HEK293 (cell line): ENCODE data around the gene ETV6.

ENCODE experiments used
- CTCF ChIA-PET: fragments of 350-600 bp; formaldehyde crosslinking; extraction: SDS; loops from one replicate; lab custom pipeline; 2021; ENCODE audit warnings: antibody characterized with exemption; lab: Yijun Ruan, JAX
- POLR2A ChIA-PET: fragments of 300-600 bp; formaldehyde crosslinking; extraction: SDS; loops from one replicate; lab custom pipeline; 2020; ENCODE audit warnings: antibody characterized with exemption, inconsistent platforms; lab: Yijun Ruan, JAX
- H3K27ac ChIP-seq: fragments of 200-500 bp; sonication (Bioruptor generic); 2 replicates; pipeline ENCODE4 v1.5.1; 2014; ENCODE audit warnings: low read depth, low read length, control low read depth, inconsistent platforms; ENCODE audit errors: extremely low read depth
- H3K36me3 ChIP-seq, 2 experiments: fragments of 200-500 bp in 1 of 2; sonication (Bioruptor generic) in 1 of 2; 1 replicate in 1 of 2; 2 replicates in 1 of 2; pipeline ENCODE4 v1.5.1; 2014 to 2017; ENCODE audit warnings: inconsistent platforms in 2 of 2, low read length in 2 of 2; ENCODE audit not compliant: control insufficient read depth in 2 of 2, insufficient read depth in 1 of 2
- H3K4me1 ChIP-seq: fragments of 200-500 bp; sonication (Bioruptor generic); 2 replicates; pipeline ENCODE4 v1.5.1; 2014; ENCODE audit warnings: mild to moderate bottlenecking, low read length, inconsistent platforms; ENCODE audit not compliant: control insufficient read depth, insufficient read depth
- H3K4me3 ChIP-seq: 2 replicates; pipeline ENCODE4 v1.5.1; 2011; ENCODE audit warnings: low read depth, mild to moderate bottlenecking, control low read depth, low read length, moderate library complexity
- H3K9me3 ChIP-seq: fragments of 200-500 bp; sonication (Bioruptor generic); 2 replicates; pipeline ENCODE4 v1.5.1; 2014; ENCODE audit warnings: low read depth, low read length, inconsistent platforms; ENCODE audit not compliant: control insufficient read depth, insufficient read depth
- AEBP2 ChIP-seq: fragments of 450-650 bp; formaldehyde crosslinking; IDR thresholded peaks from 2 replicates; pipeline ENCODE4 v1.5.1; 2016; ENCODE audit warnings: missing biosample characterization, missing genetic modification characterization, borderline replicate concordance
- BCL11B ChIP-seq: fragments of 450-650 bp; formaldehyde crosslinking; IDR thresholded peaks from 2 replicates; pipeline ENCODE4 v1.5.1; 2016; ENCODE audit warnings: low read depth, missing biosample characterization, missing genetic modification characterization
- BCL6B ChIP-seq: fragments of 450-650 bp; formaldehyde crosslinking; IDR thresholded peaks from 2 replicates; pipeline ENCODE4 v1.5.1; 2017; ENCODE audit warnings: missing biosample characterization, missing genetic modification characterization
- GFI1B ChIP-seq: fragments of 450-650 bp; formaldehyde crosslinking; IDR thresholded peaks from 2 replicates; pipeline ENCODE4 v1.5.1; 2016; ENCODE audit warnings: missing biosample characterization, missing genetic modification characterization
- HOXC10 ChIP-seq: sonication (generic); formaldehyde crosslinking; IDR thresholded peaks from 2 replicates; pipeline ENCODE4 v1.8.1; 2023; ENCODE audit warnings: mild to moderate bottlenecking, missing genetic modification reagents
- OVOL3 ChIP-seq: fragments of 450-650 bp; formaldehyde crosslinking; IDR thresholded peaks from 2 replicates; pipeline ENCODE4 v1.5.1; 2016; ENCODE audit warnings: missing biosample characterization, missing genetic modification characterization
- REPIN1 ChIP-seq: fragments of 450-650 bp; formaldehyde crosslinking; IDR thresholded peaks from 2 replicates; pipeline ENCODE4 v1.5.1; 2017; ENCODE audit warnings: missing biosample characterization, missing genetic modification characterization, low read depth
- ZBTB6 ChIP-seq: fragments of 450-650 bp; formaldehyde crosslinking; IDR thresholded peaks from 2 replicates; pipeline ENCODE4 v1.5.1; 2017; ENCODE audit warnings: missing biosample characterization, missing genetic modification characterization
- ZEB2 ChIP-seq: fragments of 450-650 bp; formaldehyde crosslinking; IDR thresholded peaks from 2 replicates; pipeline ENCODE4 v1.5.1; 2016; ENCODE audit warnings: missing biosample characterization, missing genetic modification characterization
- ZFHX2 ChIP-seq: fragments of 450-650 bp; formaldehyde crosslinking; conservative IDR thresholded peaks from 2 replicates; pipeline ENCODE4 v1.5.1; 2016; ENCODE audit warnings: missing biosample characterization, missing genetic modification characterization
- ZIC2 ChIP-seq: fragments of 450-650 bp; formaldehyde crosslinking; IDR thresholded peaks from 2 replicates; pipeline ENCODE4 v1.5.1; 2016; ENCODE audit warnings: missing biosample characterization, missing genetic modification characterization
- ZNF513 ChIP-seq: fragments of 450-650 bp; IDR thresholded peaks from 2 replicates; pipeline ENCODE4 v1.5.1; 2018; ENCODE audit warnings: missing biosample characterization, missing genetic modification characterization
- ZNF548 ChIP-seq: fragments of 450-650 bp; formaldehyde crosslinking; IDR thresholded peaks from 2 replicates; pipeline ENCODE4 v1.5.1; 2016; ENCODE audit warnings: missing biosample characterization, missing genetic modification characterization
- ZNF629 ChIP-seq: fragments of 450-650 bp; formaldehyde crosslinking; IDR thresholded peaks from 2 replicates; pipeline ENCODE4 v1.5.1; 2017; ENCODE audit warnings: missing biosample characterization, missing genetic modification characterization
- ZSCAN30 ChIP-seq: fragments of 450-650 bp; IDR thresholded peaks from 2 replicates; pipeline ENCODE4 v1.5.1; 2018; ENCODE audit warnings: missing biosample characterization, mild to moderate bottlenecking, missing genetic modification characterization, moderate library complexity
- TF ChIP-seq, protein P1 (sequence below): IDR thresholded peaks from 2 replicates; pipeline ENCODE4 v1.6.1; 2011; ENCODE audit warnings: mild to moderate bottlenecking, low read depth, low read length, borderline replicate concordance

ETV6 gene

DNA sequence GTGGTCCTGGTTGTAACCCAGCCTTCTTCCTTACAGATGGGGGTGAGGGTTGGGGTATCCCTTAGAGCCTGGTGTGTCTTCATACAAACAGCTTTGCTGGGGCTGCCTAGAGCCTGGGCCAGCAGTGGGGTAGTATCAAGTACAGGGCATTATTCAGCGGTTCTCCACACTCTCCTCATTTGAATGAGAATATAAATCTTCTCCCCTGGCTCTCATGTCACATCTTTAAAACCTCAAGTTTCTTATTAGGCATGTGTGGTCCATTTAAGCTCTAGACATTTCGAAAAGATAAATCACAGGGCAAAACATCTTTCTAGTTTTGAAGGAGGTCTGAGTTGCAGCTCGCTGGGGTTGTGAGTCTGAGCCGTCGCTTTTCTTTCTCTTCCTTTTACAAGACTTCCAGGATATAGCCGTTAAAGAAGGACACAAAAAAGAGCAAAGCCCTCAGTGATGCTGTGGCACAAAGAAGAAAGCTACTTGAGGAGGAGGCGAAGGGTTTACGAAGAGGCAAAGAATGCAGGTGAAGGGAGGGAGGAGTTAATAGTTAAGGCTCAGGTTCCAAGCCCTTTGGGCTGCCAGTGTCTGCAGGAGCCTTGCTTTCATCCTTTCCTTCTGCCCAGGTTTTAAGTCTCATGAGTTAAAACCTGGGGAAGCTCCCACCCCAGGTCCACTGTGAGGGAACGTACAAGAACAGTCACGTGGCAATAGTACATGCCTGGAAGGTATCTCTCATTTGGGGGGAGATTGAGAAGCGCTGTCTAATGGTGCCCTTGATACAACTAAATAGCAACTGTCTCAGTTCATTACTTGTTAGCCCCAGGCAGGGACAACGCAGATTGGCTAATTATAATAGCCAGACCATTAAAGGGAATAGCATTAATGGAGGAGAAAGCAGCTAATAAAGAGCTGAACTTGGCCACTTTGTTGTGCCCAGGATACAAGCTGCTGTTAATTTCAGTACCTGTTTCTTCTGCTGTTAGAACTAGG is 94.2 kb downstream of the ETV6 start:
- no peaks in the 10 kb centered on the region for H3K36me3 ChIP-seq
- no peaks in the 10 kb centered on the region for H3K9me3 ChIP-seq
- TF ChIP-seq BCL11B (tag by site-specific recombination) = no peak
- TF ChIP-seq, protein P1, sequence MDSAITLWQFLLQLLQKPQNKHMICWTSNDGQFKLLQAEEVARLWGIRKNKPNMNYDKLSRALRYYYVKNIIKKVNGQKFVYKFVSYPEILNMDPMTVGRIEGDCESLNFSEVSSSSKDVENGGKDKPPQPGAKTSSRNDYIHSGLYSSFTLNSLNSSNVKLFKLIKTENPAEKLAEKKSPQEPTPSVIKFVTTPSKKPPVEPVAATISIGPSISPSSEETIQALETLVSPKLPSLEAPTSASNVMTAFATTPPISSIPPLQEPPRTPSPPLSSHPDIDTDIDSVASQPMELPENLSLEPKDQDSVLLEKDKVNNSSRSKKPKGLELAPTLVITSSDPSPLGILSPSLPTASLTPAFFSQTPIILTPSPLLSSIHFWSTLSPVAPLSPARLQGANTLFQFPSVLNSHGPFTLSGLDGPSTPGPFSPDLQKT = no peak
- TF ChIP-seq BCL6B = no peak
- TF ChIP-seq REPIN1 = no peak
- no peak for TF ChIP-seq ZBTB6 (tag by site-specific recombination)
- TF ChIP-seq ZSCAN30 (tag by site-specific recombination) = no peak
- no peak for TF ChIP-seq GFI1B (tag by site-specific recombination)
- no peak for TF ChIP-seq ZEB2
- no peak for TF ChIP-seq ZIC2 (tag by site-specific recombination)
- TF ChIP-seq ZNF629 = no peak
- TF ChIP-seq HOXC10 = no peak
- no peak for TF ChIP-seq OVOL3 (tag by site-specific recombination)
- no peak for TF ChIP-seq AEBP2 (tag by site-specific recombination)
- no peak for TF ChIP-seq ZNF513 (tag by site-specific recombination)
- no peak overlapping the region for H3K27ac ChIP-seq
- ChIA-PET POLR2A (no interaction called here), CTCF (interaction anchor here (0.6 to 1.8 kb wide), 4 partner anchors 9 to 290 kb away, joined by 3 to 5 read pairs (median 4); no protein-coding TSS in a partner anchor)
- no peak overlapping the region for H3K4me3 ChIP-seq
- no peaks in the 10 kb centered on the region for H3K4me1 ChIP-seq

- TF ChIP-seq ZFHX2 (no peak), ZNF548 (peak; percentile 76; the same call in 1 of the 2 replicates)
- H3K36me3 ChIP-seq = no peaks in the 10 kb centered on the region
- H3K4me3 ChIP-seq = no peak overlapping the region
- H3K4me1 ChIP-seq = no peaks in the 10 kb centered on the region
- no peaks in the 10 kb centered on the region for H3K9me3 ChIP-seq
- POLR2A ChIA-PET = no interaction called here
- CTCF ChIA-PET = interaction anchor here (1.1 to 1.8 kb wide), 2 partner anchors 10 to 289 kb away, joined by 4 to 5 read pairs; no protein-coding TSS in a partner anchor
- no peak overlapping the region for H3K27ac ChIP-seq
Measured at GRCh38 chr12:11744410-11744801, 94.9 kb downstream of the ETV6 start.
